ENCODE results near the gene SPATA21. TPM values are rescaled to one million over a fixed set of nuclear protein-coding genes. Genes with fewer than 3 reads are reported as not detected.

SPATA21 gene
- total RNA-seq, 4 donors from 2014 or later, result not detected

DNA sequence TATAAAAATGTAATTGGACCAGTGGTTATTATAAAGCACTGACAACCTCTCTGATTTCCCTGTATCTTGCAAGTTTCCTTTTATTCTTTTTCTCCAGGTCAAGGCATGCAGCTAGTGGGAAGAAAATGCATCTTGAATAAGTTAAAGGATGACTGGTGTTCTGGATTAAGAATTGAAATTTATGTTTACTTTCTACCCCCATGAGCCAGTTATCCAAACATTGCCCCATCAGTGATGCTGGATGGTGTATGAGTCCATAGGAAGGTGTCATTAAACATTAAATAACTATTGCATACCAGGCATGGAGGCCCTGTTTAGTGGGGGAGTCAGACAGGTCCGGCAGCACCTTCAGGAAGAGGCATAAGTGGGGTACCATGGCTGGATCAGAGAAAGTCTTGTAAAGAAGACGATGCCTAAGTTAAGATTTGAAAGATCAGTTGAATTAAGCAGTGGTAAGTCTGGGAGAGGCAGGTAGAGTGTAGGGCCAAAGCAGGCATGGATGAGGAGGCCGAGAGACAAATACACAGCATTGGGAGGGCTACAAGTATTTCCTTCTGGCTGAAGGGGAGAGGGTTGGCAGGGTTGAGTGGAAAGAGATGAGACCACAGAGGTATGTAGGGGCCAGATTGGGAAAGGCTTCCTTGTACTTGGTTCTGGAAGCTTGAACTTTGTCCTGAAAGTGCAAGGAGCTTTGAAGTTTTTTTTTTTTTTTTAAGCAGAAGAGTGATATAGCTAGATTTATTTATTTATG lies 64.5 kb downstream of the SPATA21 start:
- WGBS, 2 donors, result 89% methylated on average over 3 of the region's 3 CpGs
- DNase-seq, result no peak
- no peaks in the 10 kb centered on the region for H3K27me3 ChIP-seq
- TF ChIP-seq POLR2A (IDR thresholded peaks at IDR 0.05), result no peak
- TF ChIP-seq, protein P1, sequence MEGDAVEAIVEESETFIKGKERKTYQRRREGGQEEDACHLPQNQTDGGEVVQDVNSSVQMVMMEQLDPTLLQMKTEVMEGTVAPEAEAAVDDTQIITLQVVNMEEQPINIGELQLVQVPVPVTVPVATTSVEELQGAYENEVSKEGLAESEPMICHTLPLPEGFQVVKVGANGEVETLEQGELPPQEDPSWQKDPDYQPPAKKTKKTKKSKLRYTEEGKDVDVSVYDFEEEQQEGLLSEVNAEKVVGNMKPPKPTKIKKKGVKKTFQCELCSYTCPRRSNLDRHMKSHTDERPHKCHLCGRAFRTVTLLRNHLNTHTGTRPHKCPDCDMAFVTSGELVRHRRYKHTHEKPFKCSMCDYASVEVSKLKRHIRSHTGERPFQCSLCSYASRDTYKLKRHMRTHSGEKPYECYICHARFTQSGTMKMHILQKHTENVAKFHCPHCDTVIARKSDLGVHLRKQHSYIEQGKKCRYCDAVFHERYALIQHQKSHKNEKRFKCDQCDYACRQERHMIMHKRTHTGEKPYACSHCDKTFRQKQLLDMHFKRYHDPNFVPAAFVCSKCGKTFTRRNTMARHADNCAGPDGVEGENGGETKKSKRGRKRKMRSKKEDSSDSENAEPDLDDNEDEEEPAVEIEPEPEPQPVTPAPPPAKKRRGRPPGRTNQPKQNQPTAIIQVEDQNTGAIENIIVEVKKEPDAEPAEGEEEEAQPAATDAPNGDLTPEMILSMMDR (IDR thresholded peaks at IDR 0.05), result no peak
- peaks cover 0 to 15% (median 0%) of the 10 kb centered on the region in 3 donors for H3K36me3 ChIP-seq
- H3K27ac ChIP-seq, result no peak overlapping the region
- no peak overlapping the region for H3K4me3 ChIP-seq
- peaks cover 30 to 94% (median 64%) of the 10 kb centered on the region in 3 donors for H3K4me1 ChIP-seq
- H3K9me3 ChIP-seq, result no peaks in the 10 kb centered on the region
- intact Hi-C loops (cut with DNase I), result no loop called here

DNA sequence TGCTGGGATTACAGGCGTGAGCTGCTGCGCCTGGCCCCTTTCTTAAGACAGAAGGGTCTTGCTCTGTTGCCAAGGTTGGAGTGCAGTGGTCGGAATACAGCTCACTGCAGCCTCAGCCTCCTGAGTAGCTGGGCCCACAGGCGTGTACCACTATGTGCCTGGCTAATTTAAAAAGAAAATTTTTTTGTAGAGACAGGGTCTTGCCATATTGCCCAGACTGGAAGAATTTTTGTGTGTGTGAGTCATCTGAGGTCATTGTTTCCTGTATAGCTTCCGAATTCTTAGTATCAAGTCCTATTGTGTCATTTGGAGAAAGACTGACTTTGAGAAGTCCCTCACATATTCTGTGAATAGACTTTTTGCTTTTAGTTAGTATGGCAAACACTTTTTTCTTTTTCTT lies 65.5 kb downstream of the SPATA21 start:
- peaks cover 0 to 15% (median 0%) of the 10 kb centered on the region in 3 donors for H3K36me3 ChIP-seq
- no peaks in the 10 kb centered on the region for H3K27me3 ChIP-seq
- no peaks in the 10 kb centered on the region for H3K9me3 ChIP-seq
- no peak overlapping the region for H3K4me3 ChIP-seq
- TF ChIP-seq POLR2A (IDR thresholded peaks at IDR 0.05), result no peak
- TF ChIP-seq, protein P1 (IDR thresholded peaks at IDR 0.05), result no peak
- WGBS, 2 donors, result 19 to 54% methylated on average over 2 to 4 of the region's 5 CpGs
- no peak for DNase-seq
- intact Hi-C loops (cut with DNase I), result no loop called here
- H3K27ac ChIP-seq, result no peak overlapping the region
- peaks cover 30 to 85% (median 60%) of the 10 kb centered on the region in 3 donors for H3K4me1 ChIP-seq

DNA sequence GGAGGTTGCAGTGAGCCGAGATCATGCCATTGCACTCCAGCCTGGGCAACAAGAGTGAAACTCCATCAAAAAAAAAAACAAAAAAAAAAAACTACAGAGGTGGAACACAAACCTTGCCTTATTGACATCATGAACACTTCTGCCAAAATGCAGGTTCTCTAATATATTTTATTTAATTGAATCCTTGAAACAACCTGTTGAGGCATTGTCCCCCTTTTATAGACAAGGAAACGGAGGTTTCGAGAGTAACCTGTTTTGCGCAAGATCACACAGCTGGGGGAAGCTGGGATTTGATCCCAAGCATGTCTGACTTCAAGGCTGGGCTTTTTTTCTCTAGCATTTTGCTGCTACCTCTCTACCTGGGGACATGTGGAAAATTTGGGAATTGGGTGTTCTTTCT lies 67.4 kb downstream of the SPATA21 start:
- H3K27ac ChIP-seq, result no peak overlapping the region
- H3K27me3 ChIP-seq, result no peaks in the 10 kb centered on the region
- peaks cover 0 to 15% (median 0%) of the 10 kb centered on the region in 3 donors for H3K36me3 ChIP-seq
- TF ChIP-seq, protein P1 (IDR thresholded peaks at IDR 0.05), result no peak
- TF ChIP-seq POLR2A (IDR thresholded peaks at IDR 0.05), result no peak
- no peak overlapping the region for H3K4me3 ChIP-seq
- H3K4me1 ChIP-seq, result peaks cover 22 to 82% (median 58%) of the 10 kb centered on the region in 3 donors
- no peaks in the 10 kb centered on the region for H3K9me3 ChIP-seq
- DNase-seq, result no peak
- intact Hi-C loops (cut with DNase I), result loop anchor here (10.0 kb wide), 2 partner anchors 175 to 295 kb away; partner anchors contain the start of gene FAM131C
- WGBS, 2 donors, result 37 to 60% methylated on average over 4 of the region's 4 CpGs

DNA sequence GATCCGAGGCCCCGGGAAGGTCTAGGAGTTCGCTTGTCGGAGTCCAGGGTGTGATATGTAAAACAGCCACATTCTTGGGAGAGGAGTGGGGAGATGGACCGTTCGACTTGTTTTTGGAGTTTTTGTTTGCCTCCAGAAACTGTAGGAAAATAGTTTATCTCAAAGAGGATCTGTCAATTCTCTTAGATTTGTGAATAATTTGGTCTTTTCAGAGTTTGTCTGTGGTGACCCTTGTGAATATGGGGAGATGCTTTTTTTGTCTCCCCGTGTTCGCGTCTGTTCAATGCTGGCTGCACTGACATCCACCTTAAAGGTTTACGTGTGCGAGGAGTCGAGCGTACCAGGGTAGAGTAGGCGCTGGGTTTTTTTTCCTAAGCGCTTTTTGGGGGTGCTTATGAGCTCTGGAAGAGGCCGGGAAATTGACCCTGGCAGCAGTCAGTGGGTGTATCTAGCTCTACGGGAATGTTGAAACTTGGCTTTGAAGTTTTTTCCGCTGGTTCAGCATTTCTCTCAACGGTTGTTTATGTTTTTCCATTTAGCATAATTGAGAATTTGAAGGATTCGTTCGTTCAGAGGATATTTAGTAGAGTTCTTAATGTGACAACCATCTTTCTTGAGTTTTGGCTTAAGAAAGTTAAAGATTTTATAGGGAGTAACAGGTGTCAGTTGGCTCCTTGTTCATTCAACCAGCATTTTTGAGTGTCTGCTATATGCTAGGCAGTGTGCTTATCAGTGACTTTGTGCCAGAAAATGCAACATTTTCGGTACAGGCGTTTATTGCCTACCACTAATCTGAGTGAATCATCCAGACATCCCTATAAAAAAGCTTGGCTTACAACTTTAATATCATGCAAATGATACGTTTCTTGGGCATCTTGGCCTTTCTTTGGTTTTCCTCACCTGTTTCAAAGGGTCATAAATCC lies 69.0 kb downstream of the SPATA21 start:
- Histone ChIP-seq H3K9me3 (no peaks in the 10 kb centered on the region), H3K4me3 (peak overlapping the region; percentile 64 to 97 (median 90)), H3K27me3 (no peaks in the 10 kb centered on the region), H3K36me3 (peaks cover 0 to 6% (median 0%) of the 10 kb centered on the region in 3 donors), H3K4me1 (peaks cover 22 to 86% (median 60%) of the 10 kb centered on the region in 3 donors), H3K27ac (peak overlapping the region; percentile 96 to 100 (median 100))
- TF ChIP-seq, protein P1 (IDR thresholded peaks at IDR 0.05), result no peak
- TF ChIP-seq POLR2A (IDR thresholded peaks at IDR 0.05), result no peak
- intact Hi-C loops (cut with DNase I), result loop anchor here (10.0 kb wide), 2 partner anchors 173 to 293 kb away; partner anchors contain the start of gene FAM131C
- 1% methylated on average over 20 to 21 of the region's 24 CpGs for WGBS, 2 donors
- no peak for DNase-seq

Measured in esophagus squamous epithelium (tissue), 5 donors.